ENCODE measurements around the gene TNRC18.

- TF ChIP-seq, protein P1, sequence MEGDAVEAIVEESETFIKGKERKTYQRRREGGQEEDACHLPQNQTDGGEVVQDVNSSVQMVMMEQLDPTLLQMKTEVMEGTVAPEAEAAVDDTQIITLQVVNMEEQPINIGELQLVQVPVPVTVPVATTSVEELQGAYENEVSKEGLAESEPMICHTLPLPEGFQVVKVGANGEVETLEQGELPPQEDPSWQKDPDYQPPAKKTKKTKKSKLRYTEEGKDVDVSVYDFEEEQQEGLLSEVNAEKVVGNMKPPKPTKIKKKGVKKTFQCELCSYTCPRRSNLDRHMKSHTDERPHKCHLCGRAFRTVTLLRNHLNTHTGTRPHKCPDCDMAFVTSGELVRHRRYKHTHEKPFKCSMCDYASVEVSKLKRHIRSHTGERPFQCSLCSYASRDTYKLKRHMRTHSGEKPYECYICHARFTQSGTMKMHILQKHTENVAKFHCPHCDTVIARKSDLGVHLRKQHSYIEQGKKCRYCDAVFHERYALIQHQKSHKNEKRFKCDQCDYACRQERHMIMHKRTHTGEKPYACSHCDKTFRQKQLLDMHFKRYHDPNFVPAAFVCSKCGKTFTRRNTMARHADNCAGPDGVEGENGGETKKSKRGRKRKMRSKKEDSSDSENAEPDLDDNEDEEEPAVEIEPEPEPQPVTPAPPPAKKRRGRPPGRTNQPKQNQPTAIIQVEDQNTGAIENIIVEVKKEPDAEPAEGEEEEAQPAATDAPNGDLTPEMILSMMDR (IDR thresholded peaks at IDR 0.05; ENCODE audit: low read length): no peak
- TF ChIP-seq EZH2 (IDR thresholded peaks at IDR 0.05; ENCODE audit: borderline replicate concordance, low read length): no peak
Measured at GRCh38 chr7:5452470-5452899, 28.9 kb upstream of the TNRC18 start.
